ENCODE results near the gene ABHD12.

Gene ABHD12

GRCh38 chr20:25287631-25288290 is 102.9 kb downstream of the ABHD12 start:
- no peak for DNase-seq

GRCh38 chr20:25286917-25287316 is 103.7 kb downstream of the ABHD12 start:
- DNase-seq: no peak

- DNase-seq: no peak
Observed at GRCh38 chr20:25285856-25286798, 104.5 kb downstream of the ABHD12 start.

GRCh38 chr20:25285091-25285647 is 105.5 kb downstream of the ABHD12 start:
- DNase-seq: no peak

- no peak for DNase-seq
Observed at GRCh38 chr20:25284131-25284601, 106.5 kb downstream of the ABHD12 start.

GRCh38 chr20:25283221-25283951 is 107.2 kb downstream of the ABHD12 start:
- DNase-seq: no peak

- no peak for DNase-seq
Observed at GRCh38 chr20:25282796-25283195, 107.8 kb downstream of the ABHD12 start.

- no peak for DNase-seq
Observed at GRCh38 chr20:25282034-25282781, 108.4 kb downstream of the ABHD12 start.

- DNase-seq: no peak
Observed at GRCh38 chr20:25281541-25281991, 109.1 kb downstream of the ABHD12 start.

GRCh38 chr20:25280574-25281535 is 109.8 kb downstream of the ABHD12 start:
- no peak for DNase-seq

- DNase-seq: no peak
Observed at GRCh38 chr20:25280051-25280573, 110.5 kb downstream of the ABHD12 start.

- DNase-seq: no peak
Observed at GRCh38 chr20:25279403-25279802, 111.2 kb downstream of the ABHD12 start.

GRCh38 chr20:25278636-25279361 is 111.8 kb downstream of the ABHD12 start:
- DNase-seq: no peak

- DNase-seq: no peak
Observed at GRCh38 chr20:25277941-25278521, 112.6 kb downstream of the ABHD12 start.

- no peak for DNase-seq
Observed at GRCh38 chr20:25277051-25277801, 113.4 kb downstream of the ABHD12 start.

GRCh38 chr20:25276533-25277050 is 114.0 kb downstream of the ABHD12 start:
- no peak for DNase-seq

- no peak for DNase-seq
Observed at GRCh38 chr20:25275813-25276532, 114.7 kb downstream of the ABHD12 start.
